B cell (primary cell): Measurements from ENCODE around the gene DMAC2.

ENCODE experiments used
- CTCF ChIP-seq: fragments of 200-600 bp; IDR thresholded peaks from one replicate; pipeline ENCODE4 v1.8.0; 2022; ENCODE audit warnings: antibody characterized with exemption, mild to moderate bottlenecking
- EZH2 ChIP-seq: IDR thresholded peaks from 2 replicates; pipeline ENCODE4 v1.6.1; 2012; ENCODE audit warnings: borderline replicate concordance, low read depth, mild to moderate bottlenecking, moderate library complexity, low read length; ENCODE audit not compliant: insufficient read depth, poor library complexity, severe bottlenecking

- TF ChIP-seq EZH2 (no peak), CTCF (no peak)
Measured at GRCh38 chr19:41409288-41409687, 30.4 kb downstream of the DMAC2 start.
